HL-60/S4 treated with retinoic acid at 250 ng/mL for 4 days and 3 days (cell line): ENCODE data around the gene MORC2.

Experiments
- in situ Hi-C: fragments of 300-500 bp; cut with MboI; formaldehyde crosslinking; loops from 2 replicates; pipeline ENCODE4 v1.7.0; 2022; ENCODE audit warnings: low sequenced_read_pairs

The MORC2 gene

GRCh38 chr22:30875481-30876215 lies 92.9 kb downstream of the MORC2 start:
- in situ Hi-C loops = no loop called here
